HG03045 (cell line): ENCODE data around the gene HRC.
A peak's percentile ranks its signal among the peaks of the same experiment; 100 is the strongest.
"Not testable (repeated sequence)": the region's sequence is repeated elsewhere in the genome, so short reads cannot be mapped to it uniquely, and the experiment has no call there.

ENCODE experiments used
- ATAC-seq: cut with Tn5 transposase; IDR thresholded peaks from one replicate; pipeline ENCODE4 v1.9.1; 2021; ENCODE audit warnings: mild to moderate bottlenecking, moderate library complexity; ENCODE audit not compliant: unreplicated experiment

Gene HRC

DNA sequence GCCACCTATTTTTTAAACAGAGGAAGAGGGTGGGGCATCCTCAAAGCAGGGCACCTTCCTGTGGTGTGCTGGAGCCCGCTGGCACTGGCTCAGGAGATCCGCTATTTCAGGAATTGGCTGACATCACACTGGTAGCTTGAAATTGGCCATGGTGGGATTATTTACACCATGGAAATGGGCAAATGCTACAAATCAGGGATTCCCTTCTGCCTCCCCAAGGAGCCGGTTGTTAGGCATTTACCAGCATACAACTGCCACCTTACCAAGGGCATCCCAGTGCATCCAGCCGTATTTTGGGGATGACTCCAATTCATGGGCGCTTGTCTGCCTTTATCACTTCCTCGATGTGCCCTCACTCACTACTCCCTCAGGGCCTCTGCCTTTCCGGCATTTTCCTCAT is 14.2 kb downstream of the HRC start:
- no peak for ATAC-seq

DNA sequence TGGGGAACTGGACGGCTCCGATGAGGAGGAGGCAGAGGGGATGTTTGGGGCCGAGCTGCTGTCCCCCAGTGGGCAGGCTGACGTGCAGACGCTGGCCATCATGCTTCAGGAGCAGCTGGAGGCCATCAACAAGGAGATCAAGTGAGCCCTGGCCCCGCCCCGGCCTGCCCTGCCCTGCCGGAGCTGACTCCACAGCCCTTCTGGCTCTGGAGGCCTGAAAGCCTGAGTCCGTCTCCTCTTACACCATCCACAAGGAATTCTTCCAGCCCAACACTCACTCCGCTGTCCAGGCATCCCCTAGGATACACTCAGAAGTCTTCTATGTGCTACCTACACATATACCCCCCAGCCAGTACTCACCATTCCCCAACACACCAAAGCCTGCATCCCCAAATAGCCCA is 18.4 kb downstream of the HRC start:
- ATAC-seq = no peak

DNA sequence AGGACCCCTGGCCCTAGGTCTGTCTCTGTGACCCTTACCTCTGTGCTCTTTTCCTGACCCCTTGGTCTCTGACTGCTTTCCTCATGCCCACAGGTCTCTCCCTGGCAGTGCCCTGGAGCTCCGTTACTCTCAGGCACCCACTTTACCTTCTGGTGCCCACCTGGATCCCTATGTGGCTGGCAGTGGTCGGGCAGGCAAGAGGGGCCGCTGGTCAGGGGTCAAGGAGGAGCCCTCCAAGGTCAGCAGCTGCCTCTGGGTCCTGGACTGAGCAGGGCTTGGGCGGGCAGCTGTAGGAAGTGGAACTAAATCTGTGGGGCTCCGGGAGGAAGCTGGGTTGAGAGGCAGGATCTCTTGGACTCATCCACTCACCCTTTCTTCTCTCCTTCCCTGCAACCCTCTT is 19.5 kb downstream of the HRC start:
- ATAC-seq = no peak

DNA sequence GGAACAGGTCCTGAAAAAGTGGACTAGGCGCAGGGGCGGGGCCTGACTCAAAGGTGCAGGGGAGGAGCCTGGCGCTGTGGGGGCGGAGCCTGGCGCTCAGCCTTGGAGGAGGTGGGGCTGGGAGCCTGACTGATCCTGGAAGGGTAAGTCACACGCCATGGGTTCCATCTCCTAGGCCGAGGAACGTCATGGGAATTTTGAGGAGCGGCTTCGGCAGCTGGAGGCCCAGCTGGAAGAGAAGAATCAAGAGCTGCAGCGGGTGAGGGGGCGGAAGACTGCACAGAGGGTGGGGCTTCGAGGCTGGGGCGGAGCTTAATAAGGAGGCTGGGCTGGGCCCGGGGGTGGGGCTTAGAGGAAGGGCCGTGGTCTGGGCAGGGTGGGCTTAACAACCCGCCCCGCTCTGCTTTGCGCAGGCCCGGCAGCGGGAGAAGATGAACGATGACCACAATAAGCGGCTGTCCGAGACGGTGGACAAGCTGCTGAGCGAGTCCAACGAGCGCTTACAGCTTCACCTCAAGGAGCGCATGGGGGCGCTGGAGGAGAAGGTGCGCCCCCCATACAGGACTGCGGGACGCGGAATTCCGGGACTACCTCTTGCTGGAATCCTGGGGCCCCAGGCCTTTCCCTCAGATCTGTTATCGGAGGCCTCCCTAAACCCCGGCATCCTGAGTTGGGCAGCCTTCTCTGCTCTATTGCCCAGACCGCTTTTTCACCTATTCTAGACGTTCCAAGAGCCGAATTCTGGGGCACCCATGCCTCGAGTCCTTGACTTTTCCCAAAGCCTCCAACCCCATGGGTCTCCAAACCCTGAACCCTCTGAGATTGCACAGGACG is 21.4 kb downstream of the HRC start:
- ATAC-seq = no peak

DNA sequence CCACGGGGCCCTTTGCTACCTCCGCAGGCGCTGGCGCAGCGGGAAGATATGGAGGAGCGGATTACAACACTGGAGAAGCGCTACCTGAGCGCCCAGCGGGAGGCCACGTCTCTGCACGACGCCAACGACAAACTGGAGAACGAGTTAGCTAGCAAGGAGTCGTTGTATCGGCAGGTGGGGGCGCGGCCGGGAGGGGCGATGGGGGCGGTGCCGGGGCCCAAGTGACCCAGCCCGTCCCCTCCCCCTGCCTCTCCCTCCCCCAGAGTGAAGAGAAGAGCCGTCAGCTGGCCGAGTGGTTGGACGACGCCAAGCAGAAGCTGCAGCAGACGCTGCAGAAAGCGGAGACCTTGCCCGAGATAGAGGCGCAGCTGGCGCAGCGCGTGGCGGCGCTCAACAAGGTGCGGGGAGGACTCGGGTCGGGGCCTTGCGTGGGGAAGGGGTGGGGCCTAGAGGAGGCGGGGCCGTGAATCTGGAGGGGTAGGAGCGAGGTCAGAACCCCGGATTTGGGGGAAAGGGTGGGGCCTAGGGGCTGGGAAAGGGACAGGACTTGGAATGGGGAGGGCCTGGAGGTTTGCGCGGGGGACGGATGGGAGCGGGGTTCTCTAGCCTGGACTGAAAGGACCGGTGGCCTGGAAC is 22.1 kb downstream of the HRC start:
- no peak for ATAC-seq

DNA sequence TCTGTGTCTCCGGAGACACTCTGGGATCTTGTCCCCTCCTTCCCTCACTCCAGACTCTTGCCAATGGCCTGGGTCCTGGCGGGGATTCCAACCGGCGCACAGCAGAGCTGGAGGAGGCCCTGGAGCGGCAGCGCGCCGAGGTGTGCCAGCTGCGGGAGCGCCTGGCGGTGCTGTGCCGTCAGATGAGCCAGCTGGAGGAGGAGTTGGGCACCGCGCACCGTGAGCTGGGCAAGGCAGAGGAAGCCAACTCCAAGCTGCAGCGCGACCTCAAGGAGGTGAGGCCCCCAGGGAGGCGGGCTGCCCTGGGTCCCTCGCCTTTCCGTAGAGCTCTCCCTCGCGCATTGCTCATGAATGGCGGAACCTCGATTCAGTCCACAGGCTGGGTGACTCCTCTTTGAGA is 24.9 kb downstream of the HRC start:
- no peak for ATAC-seq

DNA sequence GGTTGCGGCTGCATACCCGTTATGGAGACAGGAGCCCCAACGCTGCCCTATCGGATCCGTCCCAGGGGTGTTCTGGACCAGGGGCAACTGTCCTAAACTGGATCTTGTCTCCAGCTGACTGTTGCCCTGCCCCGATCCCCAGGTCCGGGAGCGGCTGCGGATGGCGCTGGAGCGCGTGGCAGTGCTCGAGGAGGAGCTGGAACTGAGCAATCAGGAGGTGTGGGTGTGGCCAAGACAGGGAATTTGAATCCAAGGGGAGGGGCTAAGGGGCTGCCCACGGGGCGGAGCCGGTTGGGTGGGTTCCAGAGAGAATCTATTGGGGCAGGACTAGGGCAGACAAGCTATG is 26.0 kb downstream of the HRC start:
- ATAC-seq = no peak

DNA sequence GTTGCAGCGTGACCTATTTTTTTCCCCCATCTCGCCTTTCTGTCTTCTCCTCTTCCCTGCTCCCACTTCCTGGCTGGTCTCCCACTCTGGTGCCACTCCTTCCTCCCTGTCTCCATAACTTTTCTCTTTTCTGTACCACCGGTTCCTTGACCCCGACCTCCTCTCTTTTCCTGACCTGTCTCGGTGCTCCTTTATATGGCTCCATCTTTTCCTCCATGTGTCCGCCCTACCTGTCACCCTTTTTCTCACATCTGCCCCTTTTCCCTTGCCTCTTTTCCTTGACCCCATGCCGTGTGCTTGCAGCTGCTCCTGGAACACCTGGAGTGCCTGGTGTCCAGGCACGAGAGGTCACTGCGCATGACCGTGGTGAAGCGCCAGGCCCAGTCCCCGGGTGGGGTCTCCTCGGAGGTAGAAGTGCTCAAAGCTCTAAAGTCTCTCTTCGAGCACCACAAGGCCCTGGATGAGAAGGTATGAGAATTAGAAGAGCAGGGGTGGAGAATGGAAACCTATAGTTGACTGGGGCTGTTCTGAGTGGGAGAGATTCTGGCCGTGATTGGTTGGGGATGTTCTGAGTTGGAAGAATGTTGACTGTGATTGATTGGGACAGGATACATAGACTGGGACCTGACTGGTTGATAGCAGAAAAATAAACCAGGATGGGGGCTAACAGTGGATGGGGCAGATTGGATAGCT is 26.5 kb downstream of the HRC start:
- ATAC-seq = no peak

DNA sequence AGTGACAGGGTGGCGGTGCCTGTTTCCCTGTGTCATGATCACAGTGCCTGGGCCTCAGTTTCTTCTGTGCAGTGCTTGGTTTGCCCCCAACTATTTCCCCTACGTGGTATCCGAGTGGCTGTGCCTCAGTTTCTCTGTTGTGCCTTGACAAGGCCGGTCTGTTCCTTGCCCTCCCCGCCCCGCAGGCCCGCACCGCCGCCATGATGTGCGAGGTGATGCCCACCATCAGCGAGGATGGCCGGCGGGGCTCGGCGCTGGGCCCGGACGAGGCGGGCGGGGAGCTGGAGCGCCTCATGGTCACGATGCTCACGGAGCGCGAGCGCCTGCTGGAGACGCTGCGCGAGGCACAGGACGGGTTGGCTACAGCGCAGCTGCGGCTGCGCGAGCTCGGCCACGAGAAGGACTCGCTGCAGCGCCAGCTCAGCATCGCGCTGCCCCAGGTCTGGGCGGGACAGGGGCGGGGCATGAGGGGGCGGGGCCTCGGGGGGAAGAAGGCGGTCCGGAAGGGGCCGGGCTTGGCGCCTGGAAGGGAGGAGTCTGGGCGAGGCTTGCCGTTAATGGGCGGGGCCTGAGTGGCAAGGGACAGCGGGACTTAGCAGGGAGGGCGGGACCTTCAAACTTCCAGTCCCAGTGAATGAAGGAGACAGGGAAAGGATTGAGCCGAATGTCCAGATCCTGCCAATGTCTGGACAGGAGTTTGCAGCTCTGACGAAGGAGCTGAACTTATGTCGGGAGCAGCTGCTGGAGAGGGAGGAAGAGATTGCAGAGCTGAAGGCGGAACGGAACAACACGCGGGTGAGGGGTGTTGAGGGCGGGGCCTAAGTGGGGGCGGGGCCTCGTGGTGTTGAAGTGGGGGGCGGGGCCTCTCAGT is 27.3 kb downstream of the HRC start:
- ATAC-seq = peak; percentile 82

DNA sequence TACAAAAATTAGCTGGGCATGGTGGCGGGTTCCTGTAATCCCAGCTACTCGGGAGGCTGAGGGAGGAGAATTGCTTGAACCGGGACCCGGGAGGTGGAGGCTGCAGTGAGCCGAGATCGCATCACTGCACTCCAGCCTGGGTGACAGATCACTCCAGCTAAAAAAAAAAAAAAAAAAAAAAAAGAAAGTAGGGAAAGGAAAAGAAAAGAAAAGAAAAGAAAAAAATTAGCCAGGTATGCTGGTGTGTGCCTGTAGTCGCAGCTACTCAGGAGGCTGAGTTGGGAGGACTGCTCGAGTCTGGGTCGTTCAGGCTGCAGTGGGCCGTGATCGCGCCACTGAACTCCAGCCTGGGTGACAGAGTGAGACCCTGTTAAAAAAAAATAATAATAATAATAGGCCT is 28.0 kb downstream of the HRC start:
- not testable (repeated sequence) for ATAC-seq

DNA sequence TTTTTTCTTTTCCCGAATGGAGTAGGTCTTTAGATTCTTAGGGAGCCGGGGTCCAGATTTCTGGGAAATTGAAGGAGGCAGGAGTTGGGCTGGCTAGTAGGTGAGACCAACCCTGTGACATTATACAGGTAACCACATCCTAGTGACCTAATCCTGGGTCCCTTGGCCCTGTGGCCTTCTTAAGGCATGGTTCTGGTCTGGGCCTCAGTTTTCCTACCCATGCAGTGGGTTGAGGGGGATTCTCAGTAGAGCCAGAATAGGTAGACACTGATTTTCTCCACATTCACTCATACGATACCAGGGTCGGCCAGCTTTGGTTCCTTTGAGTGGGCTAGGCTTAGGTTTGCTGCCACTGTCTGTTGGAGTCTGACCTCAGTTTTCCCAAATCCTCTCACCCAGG is 28.6 kb downstream of the HRC start:
- no peak for ATAC-seq

DNA sequence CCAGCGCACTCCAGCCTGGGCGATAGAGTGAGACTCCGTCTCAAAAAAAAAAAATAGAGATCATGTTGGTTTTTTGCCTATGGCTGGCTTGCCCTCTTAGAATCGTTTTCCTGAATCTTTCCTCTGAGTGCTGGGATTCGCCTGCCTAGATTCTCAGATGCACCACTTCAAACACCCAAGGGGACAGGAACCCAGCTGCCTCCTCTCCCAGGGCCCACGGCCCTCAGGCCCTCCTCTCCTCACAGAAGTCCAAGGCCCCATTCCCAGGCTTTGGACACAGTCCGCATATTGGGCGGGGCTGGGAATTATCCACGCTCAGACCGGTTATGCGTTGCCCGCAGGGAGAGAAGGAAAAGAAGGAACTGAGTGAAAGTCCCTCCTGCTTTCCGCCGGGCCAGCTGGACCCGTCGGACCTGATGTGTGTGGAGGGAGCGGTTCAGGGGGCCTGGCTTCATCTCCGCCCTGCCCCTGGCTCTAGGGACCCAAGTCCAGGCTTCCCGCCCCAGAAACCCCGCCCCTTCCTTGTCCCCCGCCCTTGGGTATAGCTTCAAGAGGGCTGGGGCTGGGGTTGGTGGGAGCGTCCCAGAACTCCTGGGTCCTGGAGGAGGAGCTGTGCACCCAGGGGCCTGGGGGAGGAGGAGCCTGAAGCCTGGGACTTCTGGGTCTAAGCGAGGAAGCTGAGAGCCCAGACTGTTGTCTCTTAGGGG is 30.0 kb downstream of the HRC start:
- no peak for ATAC-seq

DNA sequence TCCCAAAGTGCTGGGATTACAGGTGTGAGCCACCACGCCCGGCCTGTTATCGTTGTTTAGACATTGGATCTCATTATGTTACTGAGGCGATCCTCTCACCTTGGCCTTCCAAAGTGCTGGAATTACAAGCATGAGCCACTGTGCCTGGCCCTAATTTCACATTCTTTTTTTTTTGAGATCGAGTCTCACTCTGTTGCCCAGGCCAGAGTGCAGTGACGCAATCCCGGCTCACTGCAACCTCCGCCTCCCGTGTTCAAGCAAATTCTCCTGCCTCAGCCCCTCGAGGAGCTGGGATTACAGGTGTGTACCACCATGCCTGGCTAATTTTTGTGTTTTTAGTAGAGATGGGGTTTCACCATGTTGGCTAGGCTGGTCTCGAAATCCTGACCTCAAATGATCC is 31.9 kb downstream of the HRC start:
- ATAC-seq = not testable (repeated sequence)

DNA sequence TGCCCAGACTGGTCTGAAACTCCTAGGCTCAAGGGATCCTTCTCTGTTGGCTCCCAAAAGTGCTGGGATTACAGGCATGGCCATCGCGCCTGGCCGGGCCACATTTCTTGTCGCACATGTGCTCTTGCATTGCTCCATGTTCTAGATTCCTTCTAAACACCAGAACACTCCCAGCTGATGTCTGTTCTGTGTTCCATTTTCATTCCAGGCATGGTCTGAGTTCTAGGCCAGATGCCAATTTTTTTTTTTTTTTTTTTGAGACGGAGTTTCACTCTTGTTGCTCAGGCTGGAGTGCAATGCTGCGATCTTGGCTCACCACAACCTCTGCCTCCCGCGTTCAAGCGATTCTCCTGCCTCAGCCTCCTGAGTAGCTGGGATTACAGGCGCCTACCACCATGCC is 33.4 kb downstream of the HRC start:
- ATAC-seq = not testable (repeated sequence)

DNA sequence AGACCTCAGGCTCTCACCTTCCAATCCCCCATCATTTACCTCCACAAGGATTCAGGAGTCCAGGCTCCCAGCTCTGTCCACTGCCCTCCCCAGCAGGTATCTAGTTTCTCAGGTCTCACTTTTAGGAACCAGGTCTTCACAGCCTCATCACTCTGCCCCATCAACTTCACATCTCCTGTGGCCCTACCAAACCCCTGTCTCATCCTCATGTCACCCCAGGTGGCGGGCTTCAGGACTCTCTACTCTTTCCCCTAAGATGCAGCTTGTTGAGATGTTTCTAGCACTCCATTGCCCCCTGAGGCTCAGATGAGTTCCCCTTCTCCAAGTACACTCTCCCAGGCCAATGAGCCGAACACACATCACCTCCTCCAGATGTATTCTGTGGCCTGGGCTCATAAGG is 34.3 kb downstream of the HRC start:
- ATAC-seq = no peak

DNA sequence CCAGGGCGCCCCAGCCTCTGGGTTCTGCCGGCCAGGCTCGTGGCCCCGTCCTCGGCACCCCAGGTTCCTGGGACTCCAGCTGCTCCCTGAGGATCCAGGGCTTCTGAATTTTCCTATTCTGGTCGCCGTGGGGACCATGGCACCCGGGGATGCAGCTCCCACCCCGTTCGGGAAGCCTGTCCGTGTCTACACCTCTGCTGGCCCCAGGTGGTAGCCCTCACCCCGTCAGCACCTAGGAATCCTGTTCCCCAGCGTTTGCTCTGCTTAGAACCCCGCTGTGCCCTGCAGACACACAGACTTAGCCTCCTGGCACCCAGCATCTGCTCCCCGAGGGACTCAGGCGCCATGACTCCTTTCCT is 34.9 kb downstream of the HRC start:
- no peak for ATAC-seq

DNA sequence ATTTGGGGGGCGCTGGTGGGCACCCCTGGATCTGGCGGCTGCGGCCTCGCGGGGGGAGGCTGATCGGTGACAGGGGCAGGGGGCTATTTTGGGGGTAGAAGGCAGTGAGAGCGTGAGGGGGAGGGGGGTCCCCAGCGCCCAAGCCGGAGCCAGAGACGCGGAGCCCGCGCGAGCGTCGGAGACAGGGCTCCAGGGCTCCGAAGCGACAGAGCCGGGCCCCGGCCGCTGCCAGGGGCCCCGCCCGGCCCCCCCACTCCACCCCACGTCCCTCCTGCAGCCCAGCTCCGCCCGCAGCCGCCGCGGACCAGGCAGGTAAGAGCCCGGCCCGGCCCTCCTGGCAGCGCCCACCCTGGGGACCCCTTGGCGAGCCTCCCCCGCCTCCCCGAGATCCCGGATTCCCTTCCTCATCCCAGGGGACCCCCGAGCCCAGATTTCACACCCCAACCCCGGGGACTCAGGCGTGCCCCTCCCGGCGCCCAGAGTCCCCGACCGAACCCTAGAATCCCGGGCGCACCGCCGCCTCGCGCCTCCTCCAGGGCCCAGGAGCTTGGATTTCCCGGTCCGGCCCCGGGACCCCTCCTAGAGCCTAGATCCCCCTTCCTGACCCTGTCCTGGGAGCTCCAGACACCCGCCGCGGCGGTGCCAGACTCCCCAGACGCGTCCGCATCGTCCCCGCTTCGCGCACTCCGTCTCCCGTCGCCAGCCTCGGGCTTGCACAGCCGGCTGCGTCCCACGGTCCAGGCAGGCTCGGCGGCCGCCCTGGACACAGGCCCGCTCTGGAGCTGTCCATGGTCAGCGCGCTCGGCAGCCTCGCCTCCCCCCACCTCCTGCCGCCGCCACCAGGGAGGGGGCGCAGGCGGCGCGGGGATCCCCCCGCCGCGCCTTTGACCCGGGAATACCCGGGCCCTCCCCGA is 35.5 kb downstream of the HRC start, which contains the start of gene PPFIA3:
TSS of gene PPFIA3 (plus strand) at position 134 of the 914 bp plus-strand sequence. CDS start 8,330 bp downstream, outside the sequence.
- no peak for ATAC-seq

DNA sequence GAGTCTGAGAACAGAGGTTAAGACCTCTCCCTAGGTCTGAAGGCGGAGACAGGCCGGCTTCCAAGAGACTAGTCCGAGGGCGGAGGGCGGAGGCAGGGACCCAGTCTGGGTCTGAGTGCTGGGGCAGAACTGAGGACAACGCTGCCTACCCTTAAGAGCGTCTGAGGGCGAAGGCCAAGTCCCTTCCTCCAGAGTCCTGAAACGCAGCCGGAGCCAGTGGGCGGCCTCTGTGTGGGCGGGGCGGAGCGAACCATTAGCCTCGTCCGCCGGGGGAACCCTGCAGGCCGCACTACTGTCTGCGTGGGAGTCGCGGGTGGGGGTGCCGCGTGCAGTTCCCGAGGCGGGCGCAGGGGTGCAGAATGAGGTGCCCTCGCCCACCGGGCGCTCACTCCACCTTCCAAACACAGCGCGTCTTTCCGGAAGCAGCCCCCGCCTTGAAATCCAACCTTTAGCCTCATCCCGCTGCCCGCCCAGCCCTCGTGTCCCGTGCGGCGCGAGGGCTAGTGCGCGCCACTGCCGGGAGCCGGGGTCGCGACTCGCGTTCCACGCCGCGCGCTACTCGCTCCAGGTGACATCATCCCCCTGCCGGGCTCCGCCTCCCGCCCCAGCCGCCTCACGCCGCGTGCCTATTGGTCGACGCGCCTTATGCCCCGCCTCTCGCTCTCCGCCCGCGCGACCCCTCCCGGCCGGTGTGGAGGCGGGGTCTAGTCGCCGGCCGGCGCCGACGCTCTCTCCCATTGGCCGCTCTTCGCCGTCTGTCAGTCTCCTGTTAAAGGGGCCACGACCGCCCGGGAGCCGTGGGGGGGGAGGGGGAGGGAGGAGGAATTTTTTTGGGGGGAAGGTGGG is 36.4 kb downstream of the HRC start, which contains the start of gene C19orf73:
TSS of gene C19orf73 (minus strand) at position 579 of the 846 bp plus-strand sequence. CDS start at position 458, 121 bp downstream.
- peak; percentile 74 for ATAC-seq
